ENCODE measurements around the gene MAPKAPK2.
"Not testable (repeated sequence)": the region's sequence is repeated elsewhere in the genome, so short reads cannot be mapped to it uniquely, and the experiment has no call there.

The MAPKAPK2 gene

GRCh38 chr1:206751891-206752290 is 67.2 kb downstream of the MAPKAPK2 start:
- DNase-seq, result no peak

- DNase-seq, result no peak
Observed at GRCh38 chr1:206752481-206752880, 67.8 kb downstream of the MAPKAPK2 start.

GRCh38 chr1:206753141-206753540 is 68.4 kb downstream of the MAPKAPK2 start:
- no peak for DNase-seq

- no peak for DNase-seq
Observed at GRCh38 chr1:206754011-206754410, 69.3 kb downstream of the MAPKAPK2 start.

GRCh38 chr1:206757524-206758266 is 73.0 kb downstream of the MAPKAPK2 start:
- DNase-seq, result peak; percentile 50 to 54

- DNase-seq, result no peak
Observed at GRCh38 chr1:206760590-206760989, 75.9 kb downstream of the MAPKAPK2 start.

GRCh38 chr1:206761159-206761768 is 76.6 kb downstream of the MAPKAPK2 start:
- DNase-seq, result no peak

GRCh38 chr1:206762741-206763364 is 78.1 kb downstream of the MAPKAPK2 start:
- DNase-seq, result not testable (repeated sequence)

- DNase-seq, result not testable (repeated sequence)
Observed at GRCh38 chr1:206765771-206766170, 81.1 kb downstream of the MAPKAPK2 start.

GRCh38 chr1:206766251-206766856 is 81.6 kb downstream of the MAPKAPK2 start:
- DNase-seq, result peak; percentile 79 to 81

- no peak for DNase-seq
Observed at GRCh38 chr1:206768472-206769303, 84.0 kb downstream of the MAPKAPK2 start.

- peak; percentile 76 to 80 for DNase-seq
Observed at GRCh38 chr1:206769304-206769731, 84.6 kb downstream of the MAPKAPK2 start.

GRCh38 chr1:206770531-206771337 is 86.0 kb downstream of the MAPKAPK2 start, which contains the start of gene IL19:
TSS of gene IL19 (plus strand) at chr1:206770773. CDS start at chr1:206836663, 65,890 bp downstream.
- no peak for DNase-seq

- DNase-seq, result no peak
Observed at GRCh38 chr1:206771338-206771692, 86.6 kb downstream of the MAPKAPK2 start.

- no peak for DNase-seq
Observed at GRCh38 chr1:206772243-206772937, 87.7 kb downstream of the MAPKAPK2 start, which contains the start of gene IL10. TSS of gene IL10 (minus strand) at chr1:206772494. CDS start at chr1:206772435, 59 bp downstream.

GRCh38 chr1:206774093-206774492 is 89.4 kb downstream of the MAPKAPK2 start:
- no peak for DNase-seq

- no peak for DNase-seq
Observed at GRCh38 chr1:206776229-206776628, 91.5 kb downstream of the MAPKAPK2 start.

- no peak for DNase-seq
Observed at GRCh38 chr1:206778031-206778430, 93.3 kb downstream of the MAPKAPK2 start.

- DNase-seq, result not testable (repeated sequence)
Observed at GRCh38 chr1:206778911-206779310, 94.2 kb downstream of the MAPKAPK2 start.

GRCh38 chr1:206779638-206780037 is 94.9 kb downstream of the MAPKAPK2 start:
- DNase-seq, result no peak

- DNase-seq, result peak in 1 of 2 experiments; percentile 56
Observed at GRCh38 chr1:206782448-206782847, 97.7 kb downstream of the MAPKAPK2 start.

Measured in activated T-cell treated with anti-CD3 and anti-CD28 coated beads, Interleukin-2, amount 50 U/mL, for 48 hours (primary cell).